CD4-positive, alpha-beta T cell treated with Interleukin-4 for 1 hour (primary cell): Measurements from ENCODE around the gene TMEM187.

Source experiments
- DNase-seq, 2 donors: peaks; one replicate each; pipeline ENCODE4 v3.0.0-alpha.2; 2020 to 2022

The TMEM187 gene

GRCh38 chrX:153972368-153973126, at the start of gene TMEM187:
Gene TMEM187 (plus strand): TSS chrX:153972754. CDS start chrX:153982063, 9,309 bp downstream.
- DNase-seq = peak; percentile 91

- no peak for DNase-seq
Measured at GRCh38 chrX:153922932-153923857, 49.4 kb upstream of the TMEM187 start.

GRCh38 chrX:153924149-153924861, 48.2 kb upstream of the TMEM187 start:
- DNase-seq = peak; percentile 52 to 70

GRCh38 chrX:153925387-153925738, 47.2 kb upstream of the TMEM187 start:
- DNase-seq = peak in 1 of 2 donors; percentile 26

- DNase-seq = peak in 1 of 2 donors; percentile 46
Measured at GRCh38 chrX:153925739-153926551, 46.6 kb upstream of the TMEM187 start, which contains the start of gene ARHGAP4. Gene ARHGAP4 (minus strand): TSS chrX:153926264. CDS start chrX:153926202, 62 bp downstream.

GRCh38 chrX:153926552-153926857, 46.0 kb upstream of the TMEM187 start:
- no peak for DNase-seq

GRCh38 chrX:153926858-153927671, 45.5 kb upstream of the TMEM187 start:
- peak; percentile 82 to 90 for DNase-seq

- DNase-seq = no peak
Measured at GRCh38 chrX:153927672-153927921, 45.0 kb upstream of the TMEM187 start.

GRCh38 chrX:153927922-153928760, 44.4 kb upstream of the TMEM187 start:
- peak; percentile 95 to 98 for DNase-seq

- no peak for DNase-seq
Measured at GRCh38 chrX:153928846-153929245, 43.7 kb upstream of the TMEM187 start.

GRCh38 chrX:153929576-153929975, 43.0 kb upstream of the TMEM187 start:
- no peak for DNase-seq

- no peak for DNase-seq
Measured at GRCh38 chrX:153930011-153930910, 42.3 kb upstream of the TMEM187 start.

- DNase-seq = no peak
Measured at GRCh38 chrX:153931151-153931550, 41.4 kb upstream of the TMEM187 start.

GRCh38 chrX:153931748-153932147, 40.8 kb upstream of the TMEM187 start:
- DNase-seq = no peak

- no peak for DNase-seq
Measured at GRCh38 chrX:153932220-153932915, 40.2 kb upstream of the TMEM187 start.

GRCh38 chrX:153933748-153934147, 38.8 kb upstream of the TMEM187 start:
- DNase-seq = no peak

GRCh38 chrX:153934148-153934761, 38.3 kb upstream of the TMEM187 start:
- no peak for DNase-seq

- DNase-seq = peak; percentile 62 to 70
Measured at GRCh38 chrX:153934762-153935325, 37.7 kb upstream of the TMEM187 start, which contains the start of gene NAA10. Gene NAA10 (minus strand): TSS chrX:153935037. CDS start chrX:153934904, 133 bp downstream.
